GM21528 (cell line): ENCODE measurements around the gene KAT2A.
"Not testable (repeated sequence)": the region's sequence is repeated elsewhere in the genome, so short reads cannot be mapped to it uniquely, and the experiment has no call there.

Source experiments
- ATAC-seq: cut with Tn5 transposase; IDR thresholded peaks from one replicate; pipeline ENCODE4 v1.9.1; 2021; ENCODE audit warnings: mild to moderate bottlenecking, moderate library complexity; ENCODE audit not compliant: unreplicated experiment, low FRiP score

KAT2A gene

DNA sequence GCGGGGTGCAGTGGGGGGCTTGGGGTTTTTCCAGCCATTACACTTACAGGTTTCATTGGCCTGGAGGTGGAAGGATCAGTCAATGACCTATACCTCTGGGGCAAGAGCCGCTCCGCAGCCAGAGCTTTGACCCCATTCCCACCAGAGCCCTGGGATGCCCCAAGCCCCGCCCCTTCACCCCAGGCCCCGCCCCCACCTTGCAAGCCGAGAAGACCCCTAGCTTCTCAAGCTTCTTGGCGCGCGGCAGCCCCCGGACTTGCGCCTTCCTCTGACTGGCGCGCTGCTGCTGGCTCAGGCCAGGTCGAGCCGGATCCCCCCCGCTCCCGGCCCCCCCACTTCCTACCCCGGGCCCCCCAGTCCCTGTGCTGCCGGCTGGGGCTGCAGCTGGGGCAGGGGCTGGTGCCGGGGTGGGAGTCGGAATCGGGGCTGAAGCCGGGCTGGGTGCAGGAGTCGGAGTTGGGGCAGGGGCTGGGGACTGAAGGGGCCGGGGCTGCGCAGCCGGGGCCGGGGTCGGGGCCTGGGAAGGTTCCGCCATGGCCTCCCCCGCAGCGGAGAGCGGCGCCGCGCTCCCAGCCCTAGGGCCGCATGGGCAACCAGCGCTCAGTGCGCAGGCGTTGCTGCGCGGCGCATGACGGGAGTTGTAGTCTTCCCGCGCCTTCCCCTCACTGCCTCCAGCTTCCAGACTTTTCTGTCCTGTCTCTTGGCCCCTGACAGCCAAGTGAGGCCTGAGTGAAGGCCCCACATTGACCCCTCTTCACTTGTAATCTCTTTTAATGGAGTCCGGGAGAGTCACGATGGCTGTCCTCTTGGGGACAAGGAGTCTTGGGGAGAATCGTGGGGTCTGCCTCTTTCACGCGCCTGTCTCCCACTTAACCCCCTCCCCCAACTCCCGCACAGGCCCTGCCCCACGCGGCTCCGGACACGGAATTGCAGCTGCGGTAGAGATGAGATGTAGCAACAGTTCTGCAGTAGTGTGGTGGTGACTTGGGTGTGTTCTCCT, at the start of gene KAT2A:
TSS of gene KAT2A (minus strand) at position 598 of the 1,000 bp plus-strand sequence. CDS start at position 535, 63 bp downstream.
- ATAC-seq: peak; percentile 56

DNA sequence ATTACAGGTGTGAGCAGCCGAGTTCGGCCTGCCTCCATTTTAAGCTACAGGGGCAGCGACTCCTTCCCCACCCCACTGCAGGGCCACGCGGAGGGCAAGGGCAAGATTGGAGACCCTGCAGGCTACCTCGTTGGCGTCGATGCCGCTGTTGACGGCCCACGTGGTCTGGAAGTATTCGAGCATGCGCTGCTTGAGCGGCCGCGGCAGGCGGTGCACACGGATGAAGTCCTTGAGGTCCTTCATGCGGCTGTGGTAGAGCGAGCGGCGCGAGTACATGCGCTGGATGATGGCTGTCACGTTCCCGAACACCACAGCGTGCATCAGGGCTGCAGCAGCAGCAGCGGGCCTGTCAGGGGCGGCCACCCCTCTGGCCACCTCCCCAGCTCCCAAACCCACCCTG, 48.2 kb upstream of the KAT2A start:
- ATAC-seq: no peak

DNA sequence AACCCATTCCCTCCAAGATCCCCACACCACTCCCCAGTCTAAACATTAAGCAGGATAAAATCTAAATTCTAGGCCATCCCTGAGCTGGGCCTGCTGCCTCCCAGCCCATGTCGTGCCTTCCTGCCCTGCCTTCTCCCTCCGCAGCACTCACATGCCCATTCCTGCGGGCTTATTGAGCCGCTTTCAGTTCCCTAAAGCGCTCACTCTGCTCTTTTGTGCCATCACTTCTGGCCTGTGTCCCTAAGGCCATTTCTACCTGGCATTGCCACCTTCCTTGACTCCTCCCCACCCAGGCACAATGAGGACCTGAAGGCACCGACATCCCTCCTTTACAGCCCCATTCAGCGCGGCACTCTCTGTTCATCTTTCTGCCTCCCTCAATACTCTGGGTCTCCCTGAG, 46.6 kb upstream of the KAT2A start:
- ATAC-seq: no peak

DNA sequence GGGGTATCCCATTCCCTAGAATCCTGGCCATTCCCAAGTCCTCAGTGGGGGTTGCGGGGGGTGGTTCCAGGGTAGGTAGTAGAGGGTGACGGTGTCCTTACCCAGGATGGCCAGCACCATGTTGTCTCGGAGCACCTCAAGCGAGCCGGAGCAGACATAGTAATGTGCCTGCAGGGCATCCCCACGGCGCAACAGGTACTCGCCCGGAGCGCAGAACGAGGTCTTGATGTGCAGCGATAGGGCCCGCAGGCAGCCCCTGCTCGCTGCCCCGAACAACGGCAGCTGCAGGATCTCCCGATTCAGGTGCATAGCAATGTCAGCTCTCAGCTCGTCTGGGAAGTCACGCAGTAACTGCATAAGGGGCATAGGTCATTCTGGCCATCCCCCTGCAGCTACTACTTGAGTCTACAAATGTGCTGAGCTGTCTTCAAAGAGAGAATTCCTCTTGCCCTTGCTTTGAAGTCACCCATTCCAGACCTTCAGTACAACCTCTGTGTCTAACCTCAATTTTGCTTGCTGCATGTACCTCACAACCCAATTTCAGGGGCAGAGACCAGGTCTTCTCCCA, 45.1 kb upstream of the KAT2A start:
- no peak for ATAC-seq

DNA sequence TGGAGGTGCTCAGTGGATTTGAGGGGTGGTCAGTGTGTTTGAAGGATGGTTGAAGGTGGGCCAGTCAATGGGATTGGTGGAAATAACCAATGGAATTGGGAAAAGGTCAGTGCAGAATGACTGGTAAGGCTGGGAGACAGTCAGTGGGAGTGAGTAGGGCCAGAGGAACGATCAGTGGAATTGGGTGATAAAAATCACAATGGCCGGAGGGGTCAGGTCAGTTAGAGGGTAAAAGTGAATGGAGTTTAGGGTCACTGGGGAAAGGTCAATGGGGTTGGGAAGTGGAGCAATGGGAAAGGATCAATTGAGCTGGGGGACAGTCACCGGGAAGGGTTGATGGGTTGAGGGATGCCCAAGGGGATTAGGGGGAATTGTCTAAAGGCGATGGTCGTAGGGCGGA, 44.6 kb upstream of the KAT2A start:
- ATAC-seq: no peak

DNA sequence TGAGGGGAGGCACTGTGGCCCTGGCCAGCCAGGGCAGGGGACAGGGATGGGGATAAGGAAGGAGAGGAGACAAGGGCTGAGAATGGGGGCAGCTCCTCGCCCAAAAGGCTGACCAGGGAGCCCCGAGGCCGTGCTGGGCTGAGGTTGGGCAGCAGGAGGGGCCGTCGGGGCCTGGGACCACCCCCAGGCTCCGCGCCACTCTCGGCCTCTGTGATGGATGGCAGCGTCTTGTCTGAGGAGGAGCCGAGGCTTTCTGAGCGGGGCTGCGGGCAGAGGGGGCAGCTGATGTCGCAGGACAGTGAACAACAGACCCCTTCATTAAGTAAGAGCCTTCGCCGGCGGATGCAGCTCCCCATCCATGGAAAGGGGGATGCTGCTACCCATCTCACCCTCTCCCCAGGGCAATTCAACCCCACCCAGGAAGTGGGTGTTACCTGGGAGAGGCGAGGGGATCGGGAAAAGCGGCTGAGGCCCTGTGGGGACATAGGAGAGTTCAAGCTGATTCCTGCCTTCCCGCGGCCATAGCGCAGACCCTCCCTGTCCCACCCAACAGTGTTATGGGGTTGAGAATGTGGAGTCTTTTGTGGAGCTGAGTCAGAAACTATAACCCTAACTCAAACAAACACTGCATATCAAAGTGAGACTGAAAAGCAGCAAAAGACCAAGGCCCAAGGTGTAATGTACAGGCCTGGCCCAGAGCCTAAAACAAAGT, 42.7 kb upstream of the KAT2A start:
- ATAC-seq: no peak

DNA sequence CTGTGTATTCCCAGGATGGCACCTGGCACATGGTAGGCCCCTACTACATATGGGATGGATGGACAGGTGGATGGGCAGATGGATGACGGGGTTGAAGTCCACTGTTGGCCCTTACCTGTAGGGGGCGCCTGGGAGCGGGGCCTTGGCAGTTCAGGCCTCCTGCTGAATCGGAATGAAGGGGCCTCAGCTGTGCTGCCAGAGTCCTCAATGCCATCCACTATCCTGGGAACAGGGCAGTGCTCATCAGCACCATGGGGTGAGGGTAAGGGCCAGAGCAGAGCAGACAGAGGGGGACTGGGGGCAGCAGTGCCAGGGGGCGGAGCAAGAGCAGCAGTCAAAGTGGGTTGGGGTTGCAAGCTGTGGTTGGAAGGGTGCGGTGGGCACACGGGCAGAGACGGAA, 41.9 kb upstream of the KAT2A start:
- ATAC-seq: no peak

DNA sequence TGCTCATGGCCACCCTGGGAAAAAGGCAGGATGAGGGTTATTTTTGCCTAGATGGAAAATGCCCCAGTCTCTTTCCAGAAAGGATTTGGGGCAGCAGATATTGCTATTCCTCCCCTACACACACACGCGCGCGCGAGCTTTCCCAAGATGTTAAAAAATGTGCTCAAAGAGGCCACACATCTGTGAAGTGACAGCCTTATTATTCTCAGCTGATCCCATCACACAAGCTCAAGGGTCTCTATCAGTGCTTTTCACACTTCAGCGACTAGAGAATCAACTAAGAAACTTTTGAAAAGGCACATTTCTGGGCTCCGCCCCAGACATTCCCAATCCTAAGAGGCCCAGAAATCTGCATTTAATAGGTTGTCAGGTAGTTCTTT, 39.4 kb upstream of the KAT2A start:
- ATAC-seq: no peak

DNA sequence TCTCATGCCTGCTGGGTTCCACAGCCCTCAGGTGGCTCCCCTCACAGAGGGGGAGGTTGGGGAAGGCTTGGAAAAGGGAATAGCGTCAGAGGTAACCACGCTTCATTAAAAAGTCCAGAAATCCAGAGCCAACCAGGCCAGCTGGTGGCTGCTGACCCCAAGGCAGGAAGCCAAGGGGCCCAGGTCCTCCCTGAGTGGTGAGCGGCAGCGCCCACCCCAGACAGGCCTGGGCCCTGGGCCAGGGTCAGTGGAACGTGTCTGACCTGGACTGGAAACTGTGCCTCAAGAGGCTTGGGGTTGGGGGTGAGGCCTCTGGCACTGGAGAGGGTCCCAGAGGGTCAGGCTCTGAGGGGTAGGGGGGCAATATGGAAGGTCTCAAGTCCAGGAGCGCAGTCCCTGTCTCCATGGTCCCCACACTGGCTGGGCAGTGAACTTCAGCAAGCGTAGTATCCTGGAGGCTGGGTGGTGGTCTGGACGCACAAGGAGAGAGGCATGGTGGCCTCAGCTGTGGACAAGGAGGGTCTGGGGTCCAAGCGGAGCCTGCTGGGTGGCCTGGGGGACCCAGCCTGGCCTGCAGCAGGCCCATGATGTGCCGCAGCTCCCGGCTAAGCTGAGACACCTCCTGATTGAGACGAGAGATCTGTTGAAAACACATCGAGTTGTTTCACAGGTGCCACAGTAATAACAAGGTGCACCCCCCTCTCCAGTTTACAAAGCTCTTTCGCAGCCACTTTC, 38.8 kb upstream of the KAT2A start:
- no peak for ATAC-seq

DNA sequence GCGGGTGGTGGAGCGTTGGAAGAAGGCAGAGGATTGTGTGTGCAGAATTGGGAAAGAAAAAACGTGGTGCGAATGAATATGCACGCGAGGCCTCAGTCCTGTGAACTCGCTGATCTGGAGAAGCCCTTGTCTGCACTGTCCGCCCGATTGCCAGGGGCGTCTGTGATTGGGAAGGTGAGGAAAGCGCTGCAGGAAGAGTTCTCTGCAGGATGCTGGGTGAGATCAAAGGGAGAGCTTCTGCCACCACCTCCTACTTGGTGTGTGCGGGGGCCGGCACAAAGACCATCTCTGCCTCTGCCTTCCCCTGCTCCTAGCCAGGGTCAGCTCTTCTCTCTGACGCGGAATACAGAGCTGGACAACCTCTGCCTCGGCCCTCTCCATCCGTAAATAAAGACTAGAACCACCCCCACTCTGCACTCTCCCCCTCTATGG, 34.5 kb upstream of the KAT2A start:
- ATAC-seq: no peak

DNA sequence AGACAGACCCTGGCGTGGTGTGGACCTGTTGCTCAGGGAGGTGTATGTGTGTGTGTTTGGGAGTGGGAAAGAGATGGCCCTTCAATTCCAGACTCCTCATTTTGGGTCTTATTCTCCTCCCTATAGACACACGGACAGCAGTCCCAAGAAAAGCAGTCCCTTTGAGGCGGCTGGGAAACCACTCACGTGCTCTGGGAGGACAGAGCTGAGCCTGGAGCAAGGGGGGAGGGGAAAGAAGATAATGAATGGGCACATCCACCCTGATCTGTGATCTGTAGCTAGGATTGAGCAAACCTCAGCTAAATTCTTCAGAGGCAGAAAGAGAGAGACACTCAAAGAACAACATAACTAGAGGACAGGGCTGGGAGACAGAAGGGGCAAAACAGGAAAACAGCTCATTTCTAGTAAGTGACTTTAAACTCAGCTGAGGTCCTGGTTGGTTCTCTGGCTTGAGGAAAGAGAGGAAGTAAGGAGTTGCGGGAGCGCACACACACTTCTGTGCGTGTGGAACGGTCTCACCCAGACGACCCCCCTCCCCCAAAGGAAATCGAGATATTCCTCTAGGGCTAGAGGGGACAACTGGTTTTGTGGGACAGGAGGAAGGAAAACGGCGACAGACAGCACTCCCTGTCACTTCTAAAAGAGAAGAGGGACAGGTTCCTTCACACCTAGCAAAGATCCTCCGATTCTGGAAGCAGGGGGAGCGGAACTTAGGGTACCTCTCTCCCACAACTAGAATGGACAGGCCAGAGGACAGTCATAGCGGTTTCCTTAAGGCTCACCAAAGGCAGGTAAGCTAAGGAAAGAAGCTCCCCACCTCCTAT, 33.0 kb upstream of the KAT2A start:
- ATAC-seq: no peak

DNA sequence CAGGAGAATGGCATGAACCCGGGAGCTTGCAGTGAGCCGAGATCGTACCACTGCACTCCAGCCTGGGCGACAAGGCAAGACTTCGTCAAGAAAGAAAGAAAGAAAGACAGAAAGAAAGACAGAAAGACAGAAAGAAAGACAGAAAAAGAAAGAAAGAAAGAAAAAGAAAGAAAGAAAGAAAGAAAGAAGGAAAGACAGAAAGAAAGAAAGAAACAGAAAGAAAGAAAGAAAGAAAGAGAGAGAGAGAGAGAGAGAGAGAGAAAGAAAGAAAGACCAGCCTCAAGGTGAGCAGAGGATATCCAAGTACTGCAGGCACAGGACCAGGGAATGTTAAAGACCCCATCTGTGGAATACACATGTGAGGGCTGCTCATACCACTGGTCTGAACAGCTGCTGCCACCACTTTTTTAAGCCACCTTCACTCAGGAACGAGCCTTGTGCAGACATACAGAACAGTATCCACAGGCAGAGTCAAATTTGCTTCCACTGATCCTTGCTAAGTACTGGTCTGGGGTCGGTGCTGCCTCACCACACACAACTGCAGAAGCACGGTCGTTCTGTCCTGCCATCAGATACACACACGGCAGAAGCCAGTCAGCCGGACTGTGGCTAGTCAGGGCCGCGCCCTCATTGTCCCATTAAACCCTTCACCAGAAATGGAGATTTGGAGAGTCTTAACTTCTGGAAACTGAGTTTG, 25.9 kb upstream of the KAT2A start:
- no peak for ATAC-seq

DNA sequence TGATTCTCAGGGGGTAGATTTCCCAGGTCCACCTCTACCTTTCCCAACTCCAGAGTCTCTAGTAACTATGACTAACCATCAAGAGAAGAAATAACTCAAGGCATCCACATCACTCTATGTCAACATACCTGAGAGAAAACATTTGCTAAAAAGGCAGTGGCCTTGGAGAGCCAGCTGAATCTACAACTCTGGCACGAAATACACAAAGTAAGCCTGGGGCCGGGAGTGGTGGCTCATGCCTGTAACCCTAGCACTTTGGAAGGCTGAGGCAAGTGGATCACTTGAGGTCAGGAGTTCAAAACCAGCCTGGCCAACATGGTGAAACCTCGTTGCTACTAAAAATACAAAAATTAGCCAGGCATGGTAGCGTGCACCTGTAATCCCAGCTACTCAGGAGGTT, 22.0 kb upstream of the KAT2A start:
- not testable (repeated sequence) for ATAC-seq

DNA sequence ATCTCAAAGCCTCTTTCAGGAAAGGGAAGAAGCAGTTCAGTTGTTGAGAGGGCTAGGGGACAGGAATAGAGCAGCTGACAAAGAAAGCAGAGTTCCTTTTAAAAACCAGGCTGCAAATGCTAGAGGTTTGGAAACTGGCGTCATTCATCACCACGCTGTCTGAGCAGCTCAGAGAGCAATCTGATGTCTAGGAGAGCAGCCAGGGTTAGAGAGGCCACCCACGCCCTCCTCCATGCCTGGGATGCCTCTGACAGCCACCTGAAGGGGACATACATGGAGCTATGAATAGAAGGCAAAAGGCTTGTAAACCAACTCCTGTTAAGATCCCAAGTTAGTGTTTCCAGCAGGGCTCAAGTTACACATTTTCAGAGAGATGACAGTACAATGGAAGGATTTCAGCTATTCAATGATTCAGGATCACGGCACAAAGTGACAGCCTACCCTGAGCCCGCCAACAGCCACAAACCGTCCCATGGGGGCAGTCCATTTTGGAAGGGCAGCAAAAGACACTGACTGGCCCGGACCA, 21.3 kb upstream of the KAT2A start:
- no peak for ATAC-seq

DNA sequence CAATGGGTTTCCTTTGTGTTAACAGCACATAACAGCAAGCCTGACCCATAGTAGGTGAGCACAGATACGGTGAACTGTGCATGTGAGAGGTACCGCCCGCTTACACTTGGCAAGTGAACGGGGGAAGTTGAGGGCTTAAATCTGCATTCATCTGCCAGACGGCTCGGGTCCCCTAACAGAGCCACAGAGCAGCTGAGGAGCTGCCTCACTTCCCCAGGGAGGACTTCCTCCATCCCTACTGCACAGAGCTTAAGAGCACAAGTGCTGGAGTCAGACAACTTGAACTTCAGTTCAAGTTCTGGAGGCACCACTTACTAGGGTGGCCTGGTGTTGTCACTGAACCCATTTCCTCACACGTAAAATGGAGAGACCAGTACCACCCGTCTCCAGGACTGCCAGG, 20.2 kb upstream of the KAT2A start:
- ATAC-seq: no peak

DNA sequence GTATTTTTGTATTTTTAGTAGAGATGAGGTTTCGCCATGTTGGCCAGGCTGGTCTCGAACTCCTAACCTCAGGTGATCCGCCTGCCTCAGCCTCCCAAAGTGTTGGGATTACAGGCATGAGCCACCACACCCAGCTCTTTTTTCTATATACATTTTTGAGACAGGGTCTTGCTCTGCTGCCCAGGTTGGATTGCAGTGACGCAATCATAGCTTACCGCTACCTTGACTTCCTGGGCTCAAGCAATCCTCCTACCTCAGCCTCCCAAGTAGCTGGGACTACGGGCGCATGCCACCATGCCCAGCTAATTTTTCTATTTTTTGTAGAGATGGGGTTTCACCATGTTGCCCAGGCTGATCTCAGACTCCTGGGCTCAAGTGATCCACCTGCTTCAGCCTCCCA, 19.5 kb upstream of the KAT2A start:
- not testable (repeated sequence) for ATAC-seq

DNA sequence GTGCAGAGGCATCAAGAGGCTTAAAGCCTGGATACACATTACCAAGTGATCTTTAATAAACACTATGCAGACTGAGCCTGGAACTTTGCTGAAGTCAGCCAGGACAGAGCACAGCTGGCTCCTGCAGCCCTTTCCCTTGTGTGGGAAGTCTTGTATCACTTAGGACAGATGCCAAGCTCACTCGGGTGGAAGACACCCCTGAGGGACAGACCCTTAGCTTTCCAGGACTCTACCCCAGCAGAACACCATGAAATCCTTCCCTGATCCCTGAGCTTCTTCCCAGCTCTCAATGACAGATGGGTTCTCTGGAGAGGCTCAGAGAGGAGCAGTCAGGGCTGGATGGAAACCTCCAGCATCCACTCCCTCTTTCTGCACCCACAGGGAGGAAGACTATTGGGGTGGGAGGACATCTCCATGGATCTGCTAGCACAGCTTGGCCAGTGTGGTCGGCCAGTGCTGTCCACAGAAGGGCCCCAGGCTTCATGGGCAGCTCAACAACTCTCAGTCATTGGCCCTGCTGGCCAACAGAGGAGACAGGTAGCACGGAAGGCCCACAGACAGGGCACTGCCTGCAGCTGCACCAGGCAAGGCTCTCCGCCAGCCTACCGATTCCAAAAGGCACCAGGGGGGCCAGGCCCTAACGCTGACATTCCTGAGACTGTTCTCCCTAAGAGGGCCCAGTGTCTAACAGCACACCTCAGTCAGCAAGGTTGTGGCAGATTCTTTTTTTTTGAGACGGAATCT, 17.8 kb upstream of the KAT2A start:
- ATAC-seq: no peak

DNA sequence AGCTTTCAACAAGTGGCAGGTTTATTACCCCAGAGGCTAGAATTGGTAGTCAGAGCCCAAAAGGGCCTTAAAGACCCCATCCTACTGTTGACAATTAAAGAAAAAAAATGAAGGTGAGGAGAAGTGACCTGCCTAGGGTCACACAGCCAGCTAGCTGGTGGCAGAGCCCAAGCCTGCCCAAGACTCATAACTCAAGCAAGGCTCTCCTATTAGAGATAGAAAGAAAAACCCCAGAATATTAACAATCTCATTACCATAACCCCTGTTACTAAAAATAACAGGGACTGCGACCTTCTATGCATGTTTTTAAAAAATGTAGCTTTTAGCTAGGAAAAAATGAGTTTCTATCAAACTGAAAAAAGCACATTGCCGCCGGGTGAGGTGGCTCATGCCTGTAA, 15.5 kb upstream of the KAT2A start:
- ATAC-seq: no peak
